Measurements from ENCODE around the gene NOTCH2.
"Not testable (repeated sequence)": the region's sequence is repeated elsewhere in the genome, so short reads cannot be mapped to it uniquely, and the experiment has no call there.

The NOTCH2 gene

GRCh38 chr1:120069067-120069919, at the start of gene NOTCH2:
Gene NOTCH2, minus strand, starts transcription at chr1:120069662. Its CDS starts 256 bp downstream, at chr1:120069406.
- peak; percentile 18 for DNase-seq

- not testable (repeated sequence) for DNase-seq
Observed at GRCh38 chr1:120117371-120118177, 48.1 kb upstream of the NOTCH2 start.

GRCh38 chr1:120116094-120116493, 46.6 kb upstream of the NOTCH2 start:
- DNase-seq: not testable (repeated sequence)

- not testable (repeated sequence) for DNase-seq
Observed at GRCh38 chr1:120113134-120113533, 43.7 kb upstream of the NOTCH2 start.

- not testable (repeated sequence) for DNase-seq
Observed at GRCh38 chr1:120112212-120112611, 42.8 kb upstream of the NOTCH2 start.

- DNase-seq: not testable (repeated sequence)
Observed at GRCh38 chr1:120111771-120112170, 42.3 kb upstream of the NOTCH2 start.

- DNase-seq: not testable (repeated sequence)
Observed at GRCh38 chr1:120111008-120111407, 41.5 kb upstream of the NOTCH2 start.

- DNase-seq: not testable (repeated sequence)
Observed at GRCh38 chr1:120109656-120110055, 40.2 kb upstream of the NOTCH2 start.

GRCh38 chr1:120109180-120109579, 39.7 kb upstream of the NOTCH2 start:
- not testable (repeated sequence) for DNase-seq

- not testable (repeated sequence) for DNase-seq
Observed at GRCh38 chr1:120105288-120105687, 35.8 kb upstream of the NOTCH2 start.

GRCh38 chr1:120103768-120104167, 34.3 kb upstream of the NOTCH2 start:
- not testable (repeated sequence) for DNase-seq

- not testable (repeated sequence) for DNase-seq
Observed at GRCh38 chr1:120101593-120101992, 32.1 kb upstream of the NOTCH2 start.

GRCh38 chr1:120100590-120100989, 31.1 kb upstream of the NOTCH2 start:
- not testable (repeated sequence) for DNase-seq

- DNase-seq: not testable (repeated sequence)
Observed at GRCh38 chr1:120098986-120099759, 29.7 kb upstream of the NOTCH2 start.

- not testable (repeated sequence) for DNase-seq
Observed at GRCh38 chr1:120096981-120097545, 27.6 kb upstream of the NOTCH2 start.

- not testable (repeated sequence) for DNase-seq
Observed at GRCh38 chr1:120093548-120094181, 24.2 kb upstream of the NOTCH2 start.

- DNase-seq: not testable (repeated sequence)
Observed at GRCh38 chr1:120092232-120093218, 23.1 kb upstream of the NOTCH2 start.

- not testable (repeated sequence) for DNase-seq
Observed at GRCh38 chr1:120090830-120091229, 21.4 kb upstream of the NOTCH2 start.

- DNase-seq: not testable (repeated sequence)
Observed at GRCh38 chr1:120087959-120088358, 18.5 kb upstream of the NOTCH2 start.

- DNase-seq: not testable (repeated sequence)
Observed at GRCh38 chr1:120069920-120070214, 405 bp upstream of the NOTCH2 start.

- not testable (repeated sequence) for DNase-seq
Observed at GRCh38 chr1:120068683-120069066, 787 bp downstream of the NOTCH2 start.
